Pancreas (tissue), 10 donors: ENCODE data around the gene HBS1L. TPM values are rescaled to one million over a fixed set of nuclear protein-coding genes. Genes with fewer than 3 reads are reported as not detected.

Source experiments
- ATAC-seq, 4 donors: fragments of 200-7000 bp; cut with Tn5 transposase; one replicate each; pipeline versions ENCODE4 v1.8.0 to v1.9.1; 2020; ENCODE audit warnings: mild to moderate bottlenecking in 4 of 4, moderate library complexity in 4 of 4
- DNase-seq, 6 donors: peaks; one replicate each; pipeline ENCODE4 v3.0.0-alpha.2; 2020
- FAIRE-seq: peaks from 2 replicates; lab custom pipeline; 2012; peaks lifted over from hg19 to GRCh38; lab: Jason Lieb, UNC
- H3K27ac ChIP-seq, 4 donors: fragments of 200-600 bp; sonication (generic); 1 replicate in 3 of 4; 2 replicates in 1 of 4; pipeline versions ENCODE4 v1.5.0 to v1.8.0; 2020
- H3K27me3 ChIP-seq, 4 donors: fragments of 200-600 bp; one replicate each; pipeline ENCODE4 v1.8.0; 2021
- H3K36me3 ChIP-seq, 3 donors: fragments of 200-600 bp; sonication (generic) in 1 of 3; one replicate each; pipeline versions ENCODE4 v1.5.0 to v1.8.0; 2020 to 2021
- H3K4me1 ChIP-seq, 3 donors: fragments of 200-600 bp; one replicate each; pipeline ENCODE4 v1.8.0; 2021
- H3K4me3 ChIP-seq, 4 donors: fragments of 200-600 bp; sonication (generic) in 2 of 4; one replicate each; pipeline versions ENCODE4 v1.5.0 to v1.8.0; 2020 to 2021
- H3K9me3 ChIP-seq, 4 donors: fragments of 200-600 bp; one replicate each; pipeline ENCODE4 v1.8.0; 2021
- CTCF ChIP-seq, 4 donors: fragments of 200-600 bp; sonication (generic) in 3 of 4; IDR thresholded peaks; one replicate each; pipeline versions ENCODE4 v1.5.0 to v1.8.0; 2021; ENCODE audit warnings: antibody characterized with exemption in 4 of 4
- WGBS, 2 donors: extraction: QIAGEN DNeasy Blood & Tissue Kit; methylation state at CpG; one replicate each; pipeline ENCODE4 v1.1.7; 2013; 5-methylcytosine and 5-hydroxymethylcytosine counted together
- intact Hi-C, 3 donors: fragments of 100-400 bp; cut with DNase I; formaldehyde crosslinking; loops; one replicate each; pipeline versions ENCODE4 v1.11.1 to v1.14.2; 2022
- polyA plus RNA-seq, 2 donors: library from polyadenylated mRNA; stranded (reverse); fragments of 200-250 nt; gene quantifications; one replicate each; pipeline ENCODE4 v1.2.3, GENCODE V29; 2013
- total RNA-seq, 6 donors: library from RNA; stranded (reverse); fragmentation: NEBNext Ultra II Directional in 4 of 6; extraction: Animal tissue kit (Norgen Biotek cat#: 25700) in 4 of 6; gene quantifications; one replicate each; pipeline versions ENCODE4 v1.2.1 to v1.2.4, GENCODE V29; 2021 to 2023
- donor health status: healthy with polysubstance abuse.
- donor health status: DM: no; HTN: no; CAD: no; lungs with moderate emphysema.
- donor health status: DM: no; HTN: no; CAD: no.
- donor health status: control.
- donor health status: control.
- donor health status: Bipolar disorder and iron deficiency.
- donor health status: DM: yes; HTN: yes; CAD: no.
- donor health status: DM: no; HTN: no; CAD: no.
- donor health status: DM: no; HTN: no; CAD: no.
- donor health status: DM: yes; HTN: yes; CAD: no.

HBS1L gene
- total and polyA plus RNA-seq, 8 donors, result 10.3 to 41.5 (median 38.9) TPM

GRCh38 chr6:135047336-135047735 lies 7.3 kb downstream of the HBS1L start:
- Histone ChIP-seq H3K9me3 (no peaks in the 10 kb centered on the region), H3K4me3 (no peak overlapping the region), H3K4me1 (no peaks in the 10 kb centered on the region), H3K27ac (no peak overlapping the region), H3K27me3 (no peaks in the 10 kb centered on the region), H3K36me3 (peaks cover 0 to 9% (median 4%) of the 10 kb centered on the region in 3 donors)
- intact Hi-C loops, result no loop called here
- ATAC-seq (no peak), DNase-seq (no peak), FAIRE-seq (no peak)
- no peak for TF ChIP-seq CTCF (IDR thresholded peaks at IDR 0.05)
- 88 to 98% methylated on average over 4 of the region's 4 CpGs for WGBS, 2 donors

DNA sequence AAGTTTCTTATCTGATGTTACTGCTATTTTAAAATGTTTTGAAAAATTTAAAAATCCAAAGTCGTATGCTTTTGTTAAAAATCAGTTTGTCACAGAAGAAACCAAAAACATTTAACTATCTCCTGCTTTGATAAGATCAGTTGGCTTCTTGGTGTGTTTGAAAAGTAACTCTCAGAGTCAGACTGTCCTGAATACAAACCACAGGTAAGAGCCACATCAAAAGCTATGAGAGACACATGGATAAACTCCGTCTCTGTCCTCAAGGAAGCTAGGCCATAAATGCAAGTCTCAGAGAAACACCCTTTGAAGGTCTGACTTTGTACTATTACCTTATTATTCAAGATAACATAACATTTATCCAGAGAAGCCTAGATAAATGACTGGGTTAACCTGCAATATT lies 7.7 kb downstream of the HBS1L start:
- 67 to 82% methylated on average over 2 of the region's 2 CpGs for WGBS, 2 donors
- intact Hi-C loops, result no loop called here
- FAIRE-seq (no peak), DNase-seq (no peak), ATAC-seq (no peak)
- no peaks in the 10 kb centered on the region for H3K4me1 ChIP-seq
- peaks cover 0 to 9% (median 4%) of the 10 kb centered on the region in 3 donors for H3K36me3 ChIP-seq
- H3K27me3 ChIP-seq, result no peaks in the 10 kb centered on the region
- H3K4me3 ChIP-seq, result no peak overlapping the region
- no peaks in the 10 kb centered on the region for H3K9me3 ChIP-seq
- H3K27ac ChIP-seq, result no peak overlapping the region
- TF ChIP-seq CTCF (IDR thresholded peaks at IDR 0.05), result no peak

DNA sequence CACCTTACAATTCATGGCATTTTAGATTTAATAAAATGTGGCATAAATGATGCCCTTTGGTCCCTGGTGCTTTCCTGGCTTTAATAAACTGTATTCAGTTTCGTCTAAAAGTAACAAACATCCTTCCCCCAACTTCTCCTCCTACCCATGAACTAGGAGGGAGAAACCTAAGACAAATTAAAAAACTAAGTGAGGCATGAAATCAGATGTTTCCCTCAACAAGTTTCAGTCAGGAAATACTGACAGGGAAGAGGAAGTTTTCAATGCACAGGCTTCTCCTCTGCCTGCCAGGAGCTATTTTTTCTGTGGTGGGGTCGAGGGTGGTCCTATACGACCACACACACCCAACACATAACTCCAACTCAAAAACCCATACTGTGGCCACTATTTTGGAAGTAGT lies 10.0 kb downstream of the HBS1L start:
- no peaks in the 10 kb centered on the region for H3K9me3 ChIP-seq
- no peaks in the 10 kb centered on the region for H3K4me1 ChIP-seq
- H3K27me3 ChIP-seq, result no peaks in the 10 kb centered on the region
- H3K36me3 ChIP-seq, result peaks cover 0 to 8% (median 4%) of the 10 kb centered on the region in 3 donors
- FAIRE-seq (no peak), DNase-seq (no peak), ATAC-seq (no peak)
- no peak overlapping the region for H3K27ac ChIP-seq
- no peak for TF ChIP-seq CTCF (IDR thresholded peaks at IDR 0.05)
- no peak overlapping the region for H3K4me3 ChIP-seq
- intact Hi-C loops, result no loop called here
- WGBS, 2 donors, result 77 to 87% methylated on average over 3 of the region's 3 CpGs

DNA sequence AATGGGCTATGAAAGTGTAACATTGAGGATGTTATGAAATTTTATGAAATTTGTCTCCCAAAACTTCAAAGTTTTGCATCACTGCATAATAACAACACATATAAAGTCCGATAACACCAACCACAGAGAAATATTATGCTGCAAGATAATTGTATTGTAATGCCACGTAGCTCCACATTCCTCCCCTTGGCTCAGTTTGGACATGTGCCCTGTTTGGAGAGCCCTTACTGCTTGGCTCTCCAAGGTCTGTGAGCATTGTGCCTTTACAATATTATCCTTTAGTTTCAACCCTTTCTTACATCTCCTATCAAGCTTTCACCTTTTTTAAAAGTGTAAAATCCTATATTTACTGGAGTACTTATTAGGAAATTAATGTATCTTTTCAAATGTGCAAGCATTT lies 10.8 kb downstream of the HBS1L start:
- FAIRE-seq (no peak), DNase-seq (no peak), ATAC-seq (no peak)
- Histone ChIP-seq H3K27me3 (no peaks in the 10 kb centered on the region), H3K36me3 (peaks cover 0 to under 1% (median 0%) of the 10 kb centered on the region in 3 donors), H3K4me3 (no peak overlapping the region), H3K9me3 (no peaks in the 10 kb centered on the region), H3K27ac (no peak overlapping the region), H3K4me1 (no peaks in the 10 kb centered on the region)
- TF ChIP-seq CTCF (IDR thresholded peaks at IDR 0.05), result no peak
- WGBS, 2 donors, result 68 to 84% methylated on average over 2 of the region's 2 CpGs
- intact Hi-C loops, result no loop called here

DNA sequence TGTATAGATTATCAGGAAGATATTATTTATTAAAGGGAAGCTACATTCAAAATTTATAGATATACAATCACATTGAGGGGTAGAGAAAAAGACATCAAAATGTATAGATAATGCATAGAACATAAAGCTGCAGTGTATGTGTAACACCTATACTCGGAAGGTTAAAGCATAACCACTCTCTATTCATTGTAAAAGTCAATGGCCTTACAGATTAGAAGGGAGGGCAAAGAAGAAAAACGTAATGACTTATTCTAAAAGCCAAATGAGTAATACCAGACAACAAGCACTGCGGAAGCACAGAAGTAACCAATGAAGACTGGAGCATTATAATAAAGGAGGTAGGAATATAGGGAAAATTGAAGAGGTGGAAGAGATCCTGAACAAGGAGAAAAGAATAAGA lies 11.3 kb downstream of the HBS1L start:
- Histone ChIP-seq H3K9me3 (no peaks in the 10 kb centered on the region), H3K4me3 (no peak overlapping the region), H3K4me1 (no peaks in the 10 kb centered on the region), H3K27ac (no peak overlapping the region), H3K36me3 (no peaks in the 10 kb centered on the region), H3K27me3 (no peaks in the 10 kb centered on the region)
- WGBS, 2 donors, result 81 to 82% methylated on average over 3 of the region's 3 CpGs
- DNase-seq (no peak), ATAC-seq (no peak), FAIRE-seq (no peak)
- TF ChIP-seq CTCF (IDR thresholded peaks at IDR 0.05), result no peak
- intact Hi-C loops, result no loop called here
